GOT3 (cell line): Measurements from ENCODE around the gene PDGFB.

Experiments
- DNase-seq: peaks from one replicate; lab custom pipeline; 2025; ENCODE audit warnings: mixed read lengths; lab: John Stamatoyannopoulos, UW

The PDGFB gene

GRCh38 chr22:39253435-39254070 is 8.8 kb upstream of the PDGFB start:
- DNase-seq, result no peak

GRCh38 chr22:39252461-39253434 is 8.0 kb upstream of the PDGFB start:
- DNase-seq, result no peak

GRCh38 chr22:39251762-39252460 is 7.1 kb upstream of the PDGFB start:
- DNase-seq, result no peak

GRCh38 chr22:39250838-39251237 is 6.1 kb upstream of the PDGFB start:
- DNase-seq, result no peak

GRCh38 chr22:39250131-39250530 is 5.3 kb upstream of the PDGFB start:
- no peak for DNase-seq

- no peak for DNase-seq
These were observed 4.4 kb upstream of the PDGFB start for GRCh38 chr22:39249086-39249704.

- no peak for DNase-seq
These were observed 3.5 kb upstream of the PDGFB start for GRCh38 chr22:39248254-39248653.

- no peak for DNase-seq
These were observed 2.6 kb upstream of the PDGFB start for GRCh38 chr22:39247361-39247760.

GRCh38 chr22:39246690-39247332 is 2.0 kb upstream of the PDGFB start:
- no peak for DNase-seq

- DNase-seq, result no peak
These were observed 1.4 kb upstream of the PDGFB start for GRCh38 chr22:39246217-39246616.

- no peak for DNase-seq
These were observed 603 bp upstream of the PDGFB start for GRCh38 chr22:39245130-39246039.

- DNase-seq, result no peak
These were observed 666 bp downstream of the PDGFB start for GRCh38 chr22:39244136-39244495.

GRCh38 chr22:39243439-39244135 is 1.2 kb downstream of the PDGFB start:
- DNase-seq, result no peak

GRCh38 chr22:39242595-39243438 is 2.0 kb downstream of the PDGFB start:
- DNase-seq, result no peak

GRCh38 chr22:39241794-39242594 is 2.8 kb downstream of the PDGFB start:
- no peak for DNase-seq

GRCh38 chr22:39240831-39241793 is 3.7 kb downstream of the PDGFB start:
- no peak for DNase-seq
